Measurements from ENCODE around the gene MYL1.

Gene MYL1

GRCh38 chr2:210287301-210287700 lies 27.7 kb downstream of the MYL1 start:
- Mint-ChIP-seq H3K27me3 (ENCODE audit: low read depth, poor library complexity) (no peaks in the 10 kb centered on the region), H3K36me3 (ENCODE audit: low read depth) (no peaks in the 10 kb centered on the region), H3K4me3 (no peak overlapping the region), H3K4me1 (no peaks in the 10 kb centered on the region), H3K27ac (no peak overlapping the region), H3K9me3 (no peaks in the 10 kb centered on the region)
- no peak for DNase-seq
- no peak for TF ChIP-seq CTCF (IDR thresholded peaks at IDR 0.05)

- H3K4me1 Mint-ChIP-seq = no peaks in the 10 kb centered on the region
- DNase-seq = no peak
- H3K4me3 Mint-ChIP-seq = no peak overlapping the region
- H3K36me3 Mint-ChIP-seq (ENCODE audit: low read depth) = no peaks in the 10 kb centered on the region
- H3K27ac Mint-ChIP-seq = no peak overlapping the region
- H3K27me3 Mint-ChIP-seq (ENCODE audit: low read depth, poor library complexity) = no peaks in the 10 kb centered on the region
- TF ChIP-seq CTCF (IDR thresholded peaks at IDR 0.05) = no peak
- no peaks in the 10 kb centered on the region for H3K9me3 Mint-ChIP-seq
Observed at GRCh38 chr2:210286123-210286680, 28.8 kb downstream of the MYL1 start.

DNA sequence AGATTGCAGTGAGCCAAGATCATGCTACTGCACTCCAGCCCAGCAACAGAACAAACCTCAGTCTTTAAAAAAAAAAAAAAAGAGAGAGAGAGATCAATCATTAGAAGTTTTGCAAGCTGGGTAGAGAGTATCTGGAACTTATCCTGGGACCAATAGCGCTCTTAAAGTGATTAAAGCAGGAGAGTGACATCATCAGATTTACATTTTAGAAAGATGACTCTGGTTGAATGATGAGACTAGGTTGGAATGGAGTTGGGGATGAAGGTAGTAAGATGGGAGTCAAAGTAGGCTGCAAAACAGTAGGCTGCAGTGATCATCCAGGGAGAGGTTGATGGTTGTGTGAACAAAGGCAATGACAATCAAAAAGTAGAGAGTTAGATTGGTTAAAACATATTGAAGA lies 37.8 kb downstream of the MYL1 start:
- no peak overlapping the region for H3K27ac Mint-ChIP-seq
- no peaks in the 10 kb centered on the region for H3K4me1 Mint-ChIP-seq
- H3K36me3 Mint-ChIP-seq (ENCODE audit: low read depth) = no peaks in the 10 kb centered on the region
- TF ChIP-seq CTCF (IDR thresholded peaks at IDR 0.05) = no peak
- no peak overlapping the region for H3K4me3 Mint-ChIP-seq
- H3K9me3 Mint-ChIP-seq = no peaks in the 10 kb centered on the region
- DNase-seq = no peak
- peaks cover 13% of the 10 kb centered on the region for H3K27me3 Mint-ChIP-seq (ENCODE audit: low read depth, poor library complexity)

DNA sequence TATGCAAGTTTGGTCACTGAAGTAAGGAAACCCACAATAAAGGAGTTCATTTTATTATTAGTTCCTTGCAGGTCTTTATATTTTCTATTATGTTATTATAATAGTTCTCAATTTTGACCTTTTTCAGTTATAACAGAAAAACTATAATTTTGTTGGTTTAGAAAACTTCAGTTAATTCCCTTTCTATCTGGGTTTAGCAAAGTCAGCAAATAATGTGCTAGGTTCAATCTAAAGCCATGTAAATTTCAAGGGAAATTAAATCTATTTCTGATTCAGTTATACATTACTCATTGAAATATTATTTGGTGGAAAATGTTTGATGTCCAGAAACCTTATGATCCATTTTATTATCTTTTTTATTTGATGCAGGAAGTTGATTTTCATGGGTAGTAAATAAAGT lies 43.7 kb downstream of the MYL1 start:
- Mint-ChIP-seq H3K4me1 (no peaks in the 10 kb centered on the region), H3K27ac (no peak overlapping the region), H3K9me3 (no peaks in the 10 kb centered on the region), H3K27me3 (ENCODE audit: low read depth, poor library complexity) (peaks cover 3% of the 10 kb centered on the region), H3K36me3 (ENCODE audit: low read depth) (no peaks in the 10 kb centered on the region), H3K4me3 (no peak overlapping the region)
- TF ChIP-seq CTCF (IDR thresholded peaks at IDR 0.05) = no peak
- no peak for DNase-seq

DNA sequence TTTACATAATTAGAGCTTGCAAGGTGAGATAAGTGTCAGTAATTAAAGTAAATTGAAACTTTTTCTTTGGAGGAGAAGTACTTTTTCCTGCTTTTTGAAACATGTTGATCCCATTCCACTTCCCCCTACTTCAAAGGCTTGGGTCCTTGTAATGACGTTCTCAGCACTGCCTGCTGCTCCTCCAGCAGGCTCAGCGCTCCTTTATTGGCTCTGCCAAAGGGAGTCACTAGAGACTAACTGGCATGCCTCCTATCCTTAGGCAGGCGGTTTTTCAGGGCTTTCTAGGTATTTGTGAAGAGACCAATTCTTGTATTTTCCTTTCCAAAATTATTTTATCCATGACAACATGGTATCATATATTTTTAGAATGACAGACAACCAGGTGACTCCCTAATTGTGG lies 45.8 kb downstream of the MYL1 start:
- no peak for DNase-seq
- Mint-ChIP-seq H3K27ac (no peak overlapping the region), H3K4me3 (no peak overlapping the region), H3K9me3 (no peaks in the 10 kb centered on the region), H3K4me1 (no peaks in the 10 kb centered on the region), H3K27me3 (ENCODE audit: low read depth, poor library complexity) (no peaks in the 10 kb centered on the region), H3K36me3 (ENCODE audit: low read depth) (no peaks in the 10 kb centered on the region)
- TF ChIP-seq CTCF (IDR thresholded peaks at IDR 0.05) = no peak

DNA sequence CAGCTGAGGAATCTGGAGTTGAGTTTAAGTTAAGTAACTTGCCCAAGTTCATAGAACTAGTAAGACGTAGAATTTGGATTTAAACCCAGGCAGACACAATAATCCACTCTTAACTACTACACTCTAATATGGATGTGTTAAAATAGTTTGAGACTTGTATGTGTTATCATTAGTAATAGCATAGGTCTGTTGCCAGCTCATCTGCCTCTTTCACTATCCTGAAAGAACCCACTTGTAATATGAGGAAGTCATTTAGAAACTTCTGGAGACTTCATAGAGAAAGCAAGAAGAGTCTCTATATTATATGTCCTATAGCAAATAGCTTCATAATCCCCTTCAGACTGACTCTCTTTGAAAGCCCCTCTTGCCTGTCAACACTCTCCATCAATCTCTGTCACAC lies 46.7 kb downstream of the MYL1 start:
- no peak for DNase-seq
- Mint-ChIP-seq H3K9me3 (no peaks in the 10 kb centered on the region), H3K36me3 (ENCODE audit: low read depth) (no peaks in the 10 kb centered on the region), H3K4me3 (no peak overlapping the region), H3K27ac (no peak overlapping the region), H3K4me1 (no peaks in the 10 kb centered on the region), H3K27me3 (ENCODE audit: low read depth, poor library complexity) (no peaks in the 10 kb centered on the region)
- TF ChIP-seq CTCF (IDR thresholded peaks at IDR 0.05) = no peak

All from nephron progenitor cell (in vitro differentiated cells).